Fibroblast of lung (primary cell): Measurements from ENCODE around the gene FAM50B. TPM values are rescaled to one million over a fixed set of nuclear protein-coding genes. Genes with fewer than 3 reads are reported as not detected.
A peak's percentile ranks its signal among the peaks of the same experiment; 100 is the strongest.

Experiments
- DNase-seq, 2 donors: peaks; one replicate each; pipeline versions ENCODE4 v3.0.0 to v3.0.0-alpha.2; 2010; ENCODE audit warnings: low read depth in 2 of 2
- H2AFZ ChIP-seq: 2 replicates; pipeline ENCODE4 v1.5.1; 2012; ENCODE audit warnings: low read length, control low read depth, inconsistent platforms
- H3K27ac ChIP-seq: 2 replicates; pipeline ENCODE4 v1.5.1; 2011; ENCODE audit warnings: low read length, control low read depth; ENCODE audit not compliant: insufficient read depth
- H3K27me3 ChIP-seq: 2 replicates; pipeline ENCODE4 v1.5.1; 2011; ENCODE audit warnings: mild to moderate bottlenecking, low read length; ENCODE audit not compliant: control insufficient read depth, insufficient read depth
- H3K36me3 ChIP-seq: 2 replicates; pipeline ENCODE4 v1.5.1; 2011; ENCODE audit warnings: low read length; ENCODE audit not compliant: control insufficient read depth, insufficient read depth
- H3K4me1 ChIP-seq: 2 replicates; pipeline ENCODE4 v1.5.1; 2011; ENCODE audit warnings: low read length; ENCODE audit not compliant: control insufficient read depth, insufficient read depth; ENCODE audit errors: extremely low read depth
- H3K4me2 ChIP-seq: 2 replicates; pipeline ENCODE4 v1.5.1; 2011; ENCODE audit warnings: low read length, control low read depth; ENCODE audit not compliant: insufficient read depth; ENCODE audit errors: extremely low read depth
- H3K4me3 ChIP-seq, 4 experiments: fragments of 200-600 bp in 1 of 4; sonication (generic) in 1 of 4; replicated peaks in 1 of 4; 2 replicates each; pipeline ENCODE4 v1.5.1; 2011 to 2016; ENCODE audit warnings: low read length in 4 of 4, low read depth in 3 of 4, mild to moderate bottlenecking in 3 of 4, control low read depth in 2 of 4, inconsistent platforms in 1 of 4, mixed read lengths in 1 of 4; ENCODE audit not compliant: insufficient read depth in 1 of 4; ENCODE audit errors: control extremely low read depth in 1 of 4
- H3K79me2 ChIP-seq: 2 replicates; pipeline ENCODE4 v1.5.1; 2012; ENCODE audit warnings: mild to moderate bottlenecking, low read length, inconsistent platforms; ENCODE audit not compliant: control insufficient read depth, insufficient read depth
- H3K9ac ChIP-seq: 2 replicates; pipeline ENCODE4 v1.5.1; 2011; ENCODE audit warnings: mild to moderate bottlenecking, low read length, control low read depth; ENCODE audit not compliant: insufficient read depth
- H3K9me3 ChIP-seq: 2 replicates; pipeline ENCODE4 v1.5.1; 2012; ENCODE audit warnings: low read depth, low read length; ENCODE audit not compliant: control insufficient read depth, insufficient read depth
- H4K20me1 ChIP-seq: 2 replicates; pipeline ENCODE4 v1.5.1; 2011; ENCODE audit warnings: low read length; ENCODE audit not compliant: control insufficient read depth, insufficient read depth; ENCODE audit errors: extremely low read depth
- EZH2 ChIP-seq: IDR thresholded peaks from 2 replicates; pipeline ENCODE4 v1.5.1; 2012; ENCODE audit warnings: low read length, control low read depth, mild to moderate bottlenecking; ENCODE audit errors: missing control alignments
- polyA plus RNA-seq, 2 donors: library from polyadenylated mRNA; depleted of rRNA in 1 of 2; stranded (reverse) in 1 of 2; unstranded in 1 of 2; fragments of >200 nt; gene quantifications; 2 replicates each; pipeline ENCODE4 v1.2.1, GENCODE V29; 2011 to 2012; ENCODE audit warnings: missing spikeins in 1 of 2
- total RNA-seq: library from RNA; depleted of rRNA; stranded (reverse); fragments of >200 nt; gene quantifications from 2 replicates; pipeline ENCODE4 v1.2.1, GENCODE V29; 2014
- TF ChIP-seq, protein P1 (sequence below), 2 donors: IDR thresholded peaks in 1 of 2; conservative IDR thresholded peaks in 1 of 2; 1 replicate in 1 of 2; 2 replicates in 1 of 2; pipeline ENCODE4 v1.5.1; 2011 to 2012; ENCODE audit warnings: low read length in 2 of 2, control low read depth in 1 of 2, inconsistent platforms in 1 of 2, low read depth in 1 of 2, mild to moderate bottlenecking in 1 of 2

The FAM50B gene
- total and polyA plus RNA-seq, 2 donors (not counting 1 experiment from before 2014, with no cell fraction given) = 4.2 to 15.7 TPM

DNA sequence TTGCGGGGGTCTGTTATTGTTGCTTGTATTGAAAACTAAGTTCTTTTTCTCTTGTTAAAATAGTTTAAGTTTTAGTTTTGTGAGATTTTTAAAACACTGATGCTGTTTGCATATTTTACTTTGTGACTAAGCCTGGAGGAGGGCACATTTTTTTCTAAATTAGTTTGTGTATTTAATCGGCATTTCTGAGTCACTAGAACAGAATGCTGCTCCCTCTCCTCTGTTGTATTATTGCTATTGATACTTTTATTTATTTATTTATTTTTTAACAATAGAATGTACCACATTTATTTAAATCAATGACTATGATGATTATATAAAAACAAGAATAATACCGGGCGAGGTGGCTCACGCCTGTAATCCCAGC, 5.1 kb upstream of the FAM50B start:
- H3K4me2 ChIP-seq = peak overlapping the region; percentile 60
- no peaks in the 10 kb centered on the region for H3K79me2 ChIP-seq
- H3K4me3 ChIP-seq = no peak overlapping the region
- peaks cover 21% of the 10 kb centered on the region for H3K4me1 ChIP-seq
- no peaks in the 10 kb centered on the region for H3K9me3 ChIP-seq
- peak overlapping the region; percentile 72 for H3K27ac ChIP-seq
- no peaks in the 10 kb centered on the region for H3K36me3 ChIP-seq
- TF ChIP-seq, protein P1, sequence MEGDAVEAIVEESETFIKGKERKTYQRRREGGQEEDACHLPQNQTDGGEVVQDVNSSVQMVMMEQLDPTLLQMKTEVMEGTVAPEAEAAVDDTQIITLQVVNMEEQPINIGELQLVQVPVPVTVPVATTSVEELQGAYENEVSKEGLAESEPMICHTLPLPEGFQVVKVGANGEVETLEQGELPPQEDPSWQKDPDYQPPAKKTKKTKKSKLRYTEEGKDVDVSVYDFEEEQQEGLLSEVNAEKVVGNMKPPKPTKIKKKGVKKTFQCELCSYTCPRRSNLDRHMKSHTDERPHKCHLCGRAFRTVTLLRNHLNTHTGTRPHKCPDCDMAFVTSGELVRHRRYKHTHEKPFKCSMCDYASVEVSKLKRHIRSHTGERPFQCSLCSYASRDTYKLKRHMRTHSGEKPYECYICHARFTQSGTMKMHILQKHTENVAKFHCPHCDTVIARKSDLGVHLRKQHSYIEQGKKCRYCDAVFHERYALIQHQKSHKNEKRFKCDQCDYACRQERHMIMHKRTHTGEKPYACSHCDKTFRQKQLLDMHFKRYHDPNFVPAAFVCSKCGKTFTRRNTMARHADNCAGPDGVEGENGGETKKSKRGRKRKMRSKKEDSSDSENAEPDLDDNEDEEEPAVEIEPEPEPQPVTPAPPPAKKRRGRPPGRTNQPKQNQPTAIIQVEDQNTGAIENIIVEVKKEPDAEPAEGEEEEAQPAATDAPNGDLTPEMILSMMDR (conservative IDR thresholded peaks at IDR 0.05 in 1 of 2, IDR thresholded peaks at IDR 0.05 in 1 of 2; ENCODE audit: low read depth in 1 of 2, low read length in 2 of 2) = no peak
- TF ChIP-seq EZH2 = no peak
- peak; percentile 69 to 84 for DNase-seq
- no peaks in the 10 kb centered on the region for H3K27me3 ChIP-seq
- H4K20me1 ChIP-seq = no peaks in the 10 kb centered on the region
- no peak overlapping the region for H3K9ac ChIP-seq
- H2AFZ ChIP-seq = no peak overlapping the region

DNA sequence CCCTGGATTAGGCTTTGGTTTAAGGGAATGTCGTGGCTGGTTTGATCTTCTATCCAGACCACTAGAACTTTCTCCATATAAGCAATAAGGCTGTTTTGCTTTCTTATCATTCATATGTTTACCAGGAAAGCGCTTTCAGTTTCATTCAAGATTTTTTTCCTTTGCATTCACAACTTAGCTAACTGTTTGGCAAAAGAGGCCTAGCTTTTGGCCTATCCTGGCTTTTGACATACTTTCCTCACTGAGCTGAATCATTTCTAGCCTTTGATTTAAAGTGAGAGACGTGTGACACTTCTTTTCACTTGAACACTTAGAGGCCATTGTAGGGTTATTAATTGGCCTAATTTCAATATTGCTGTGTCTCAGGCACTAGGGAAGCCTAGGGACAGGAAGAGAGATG, 1.7 kb upstream of the FAM50B start:
- H3K4me3 ChIP-seq = no peak overlapping the region
- DNase-seq = peak in 1 of 2 donors; percentile 49
- no peak overlapping the region for H3K27ac ChIP-seq
- H3K4me2 ChIP-seq = no peak overlapping the region
- H3K9ac ChIP-seq = no peak overlapping the region
- no peaks in the 10 kb centered on the region for H3K79me2 ChIP-seq
- no peak for TF ChIP-seq EZH2
- TF ChIP-seq, protein P1 (conservative IDR thresholded peaks at IDR 0.05 in 1 of 2, IDR thresholded peaks at IDR 0.05 in 1 of 2; ENCODE audit: low read depth in 1 of 2, low read length in 2 of 2) = no peak
- H3K9me3 ChIP-seq = no peaks in the 10 kb centered on the region
- no peak overlapping the region for H2AFZ ChIP-seq
- no peaks in the 10 kb centered on the region for H3K27me3 ChIP-seq
- H3K36me3 ChIP-seq = peaks cover 2% of the 10 kb centered on the region
- no peaks in the 10 kb centered on the region for H4K20me1 ChIP-seq
- peaks cover 11% of the 10 kb centered on the region for H3K4me1 ChIP-seq

DNA sequence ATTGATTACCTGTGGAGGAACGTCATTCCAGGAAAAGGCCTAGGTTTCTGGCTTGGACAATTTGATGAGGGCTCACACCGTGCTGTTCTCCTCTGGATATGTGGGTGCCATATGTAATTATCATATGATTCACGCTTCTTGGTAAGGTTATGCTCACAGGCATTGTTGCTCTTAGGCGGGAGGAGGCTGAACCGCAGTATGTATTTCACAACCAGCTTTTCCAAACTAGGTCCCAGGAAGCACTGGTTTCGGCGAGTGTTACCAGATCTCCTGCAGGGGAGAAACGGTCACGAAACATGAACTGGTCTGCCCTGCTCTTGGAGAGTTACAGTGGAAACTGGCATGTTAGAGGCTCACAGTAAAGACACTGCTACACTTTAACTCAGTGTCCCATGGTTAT, 793 bp upstream of the FAM50B start:
- H3K79me2 ChIP-seq = no peaks in the 10 kb centered on the region
- H3K4me3 ChIP-seq = peak overlapping the region in 1 of 4 experiments; percentile 39
- no peak for TF ChIP-seq EZH2
- TF ChIP-seq, protein P1 (conservative IDR thresholded peaks at IDR 0.05 in 1 of 2, IDR thresholded peaks at IDR 0.05 in 1 of 2; ENCODE audit: low read depth in 1 of 2, low read length in 2 of 2) = no peak
- H2AFZ ChIP-seq = no peak overlapping the region
- no peak overlapping the region for H3K4me2 ChIP-seq
- peak; percentile 18 to 31 for DNase-seq
- H3K4me1 ChIP-seq = peaks cover 11% of the 10 kb centered on the region
- no peaks in the 10 kb centered on the region for H3K9me3 ChIP-seq
- H3K36me3 ChIP-seq = peaks cover 2% of the 10 kb centered on the region
- no peaks in the 10 kb centered on the region for H4K20me1 ChIP-seq
- peak overlapping the region; percentile 46 for H3K27ac ChIP-seq
- H3K27me3 ChIP-seq = no peaks in the 10 kb centered on the region
- no peak overlapping the region for H3K9ac ChIP-seq
